Measurements from ENCODE around the gene ASF1A. TPM values are rescaled to one million over a fixed set of nuclear protein-coding genes. Genes with fewer than 3 reads are reported as not detected.
A peak's percentile ranks its signal among the peaks of the same experiment; 100 is the strongest.
"Not testable (repeated sequence)": the region's sequence is repeated elsewhere in the genome, so short reads cannot be mapped to it uniquely, and the experiment has no call there.

ASF1A gene
- polyA plus RNA-seq = 10 to 100 TPM; 23.8 to 29.2 (median 26.4) TPM

GRCh38 chr6:118893807-118894424, at the start of gene ASF1A:
TSS of gene ASF1A (plus strand) at chr6:118894152. CDS start at chr6:118894414, 262 bp downstream.
- Mint-ChIP-seq H3K27ac (peak within 1 kb of the TSS; percentile 95 to 98 (median 97)), H3K36me3 (peaks cover 2 to 6% (median 4%) of the 10 kb centered on the region in 3 donors), H3K4me3 (peak within 1 kb of the TSS; percentile 91 to 100 (median 98)), H3K4me1 (peaks cover 44 to 84% of the 10 kb centered on the region in 2 donors), H3K9me3 (no peaks in the 10 kb centered on the region), H3K27me3 (ENCODE audit: low read depth in 3 of 3) (peaks cover 12 to 17% (median 14%) of the 10 kb centered on the region in 3 donors)
- DNase-seq = peak; percentile 88 to 93 (median 91)

GRCh38 chr6:118844915-118845314, 49.0 kb upstream of the ASF1A start:
- peak overlapping the region in 1 of 6 donors; percentile 3 for H3K27ac Mint-ChIP-seq
- H3K36me3 Mint-ChIP-seq = peaks cover 3 to 17% (median 17%) of the 10 kb centered on the region in 3 donors
- peaks cover 0 to 2% (median 2%) of the 10 kb centered on the region in 3 donors for H3K27me3 Mint-ChIP-seq (ENCODE audit: low read depth in 3 of 3)
- no peak overlapping the region for H3K4me3 Mint-ChIP-seq
- peaks cover 6 to 25% of the 10 kb centered on the region in 2 donors for H3K4me1 Mint-ChIP-seq
- no peaks in the 10 kb centered on the region for H3K9me3 Mint-ChIP-seq
- DNase-seq = no peak

DNA sequence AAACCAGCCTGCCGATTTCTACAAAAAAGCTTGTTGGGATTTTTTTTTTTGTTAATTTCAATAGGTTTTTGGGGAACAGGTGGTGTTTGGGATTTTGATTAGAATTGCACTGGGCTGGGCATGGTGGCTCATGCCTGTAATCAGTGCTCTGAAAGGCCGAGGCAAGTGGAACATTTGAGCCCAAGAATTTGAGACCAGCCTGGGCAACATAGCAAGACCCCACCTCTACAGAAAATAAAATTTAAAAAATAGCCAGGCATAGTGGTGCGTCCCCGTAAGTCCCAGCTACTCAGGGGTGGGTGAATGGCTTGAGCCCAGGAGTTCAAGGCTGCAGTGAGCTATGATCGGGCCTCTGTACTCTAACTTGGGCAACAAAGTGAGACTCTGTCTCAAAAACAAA, 40.5 kb upstream of the ASF1A start:
- H3K4me3 Mint-ChIP-seq = no peak overlapping the region
- DNase-seq = no peak
- no peak overlapping the region for H3K27ac Mint-ChIP-seq
- H3K27me3 Mint-ChIP-seq (ENCODE audit: low read depth in 3 of 3) = no peaks in the 10 kb centered on the region
- H3K9me3 Mint-ChIP-seq = peaks cover 0 to 1% (median 0%) of the 10 kb centered on the region in 6 donors
- H3K4me1 Mint-ChIP-seq = peaks cover 0 to 19% of the 10 kb centered on the region in 2 donors
- peaks cover 0 to 12% (median 4%) of the 10 kb centered on the region in 3 donors for H3K36me3 Mint-ChIP-seq

DNA sequence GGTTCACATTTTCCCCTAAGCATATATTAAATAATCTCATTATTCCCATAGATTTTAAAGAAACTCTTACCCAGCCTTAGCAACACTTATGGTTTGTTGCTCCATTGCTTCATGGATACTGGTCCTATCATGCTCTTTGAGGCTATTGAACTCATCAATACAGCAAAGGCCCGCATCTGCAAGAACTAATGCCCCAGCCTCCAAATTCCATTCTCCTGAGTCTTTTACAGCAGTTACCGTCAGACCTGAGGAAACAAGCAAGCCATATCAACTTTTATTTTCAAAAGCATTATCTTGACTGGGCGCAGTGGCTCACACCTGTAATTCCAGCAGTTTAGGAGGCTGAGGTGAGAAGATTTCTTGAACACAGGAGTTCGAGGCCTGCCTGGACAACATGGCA, 37.7 kb upstream of the ASF1A start:
- H3K9me3 Mint-ChIP-seq = peaks cover 0 to 1% (median 0%) of the 10 kb centered on the region in 6 donors
- H3K4me1 Mint-ChIP-seq = peaks cover 27 to 48% of the 10 kb centered on the region in 2 donors
- no peaks in the 10 kb centered on the region for H3K27me3 Mint-ChIP-seq (ENCODE audit: low read depth in 3 of 3)
- no peak overlapping the region for H3K4me3 Mint-ChIP-seq
- no peak overlapping the region for H3K27ac Mint-ChIP-seq
- peaks cover 4 to 17% (median 4%) of the 10 kb centered on the region in 3 donors for H3K36me3 Mint-ChIP-seq
- no peak for DNase-seq

DNA sequence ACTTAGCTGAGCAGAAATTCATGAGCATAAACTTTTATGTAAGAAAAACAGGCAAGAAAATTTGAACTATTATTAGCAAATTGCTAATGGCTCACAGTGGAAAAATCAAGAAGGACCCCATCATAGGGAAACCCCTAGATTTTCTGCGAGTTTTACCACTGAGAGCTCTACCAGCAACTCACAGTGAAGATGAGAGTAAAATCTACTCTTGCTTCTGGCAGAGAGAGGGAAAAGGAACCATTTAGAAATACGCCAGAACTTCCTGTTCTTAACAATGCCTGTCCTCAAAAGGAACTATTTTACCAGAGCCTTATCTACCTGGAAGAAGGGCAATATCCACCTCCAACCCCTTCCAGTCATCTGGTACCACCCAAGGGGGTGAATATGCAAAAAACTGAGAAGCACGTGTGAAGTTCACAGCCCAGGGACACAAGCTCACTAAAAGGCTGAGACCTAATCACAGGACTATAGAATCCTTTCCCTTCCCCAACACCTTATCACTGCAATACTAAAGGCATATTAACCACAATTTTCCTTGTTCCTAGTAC, 34.4 kb upstream of the ASF1A start:
- H3K36me3 Mint-ChIP-seq = peaks cover 0 to 9% (median 4%) of the 10 kb centered on the region in 3 donors
- DNase-seq = no peak
- H3K4me3 Mint-ChIP-seq = peak overlapping the region in 2 of 5 donors; percentile 12 to 34
- no peaks in the 10 kb centered on the region for H3K27me3 Mint-ChIP-seq (ENCODE audit: low read depth in 3 of 3)
- peaks cover 0 to 1% (median 0%) of the 10 kb centered on the region in 6 donors for H3K9me3 Mint-ChIP-seq
- peaks cover 50 to 80% of the 10 kb centered on the region in 2 donors for H3K4me1 Mint-ChIP-seq
- H3K27ac Mint-ChIP-seq = peak overlapping the region in 4 of 6 donors; percentile 37 to 76 (median 56)

DNA sequence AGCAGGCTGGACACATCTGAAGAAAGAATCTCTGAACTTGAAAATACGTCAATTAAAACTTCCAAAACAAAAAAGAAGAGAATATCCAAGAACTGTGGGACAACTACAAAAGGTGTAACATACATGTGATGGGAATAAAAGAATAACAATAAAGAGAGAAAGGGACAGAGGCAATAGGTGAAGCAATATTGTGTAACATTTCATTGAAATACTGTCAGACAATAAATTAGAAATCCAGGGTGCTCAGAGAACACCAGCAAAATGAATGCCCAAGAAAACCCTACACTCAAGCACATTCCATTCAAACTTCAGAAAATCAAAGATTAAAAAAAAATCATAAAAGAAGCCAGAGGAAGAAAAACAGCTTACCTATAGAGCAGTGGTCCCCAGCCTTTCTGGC, 33.6 kb upstream of the ASF1A start:
- Mint-ChIP-seq H3K27me3 (ENCODE audit: low read depth in 3 of 3) (no peaks in the 10 kb centered on the region), H3K4me3 (peak overlapping the region in 1 of 5 donors; percentile 0), H3K36me3 (peaks cover 0 to 9% (median 4%) of the 10 kb centered on the region in 3 donors), H3K27ac (peak overlapping the region in 1 of 6 donors; percentile 81), H3K4me1 (peaks cover 57 to 88% of the 10 kb centered on the region in 2 donors), H3K9me3 (peaks cover 0 to 1% (median 0%) of the 10 kb centered on the region in 6 donors)
- no peak for DNase-seq

DNA sequence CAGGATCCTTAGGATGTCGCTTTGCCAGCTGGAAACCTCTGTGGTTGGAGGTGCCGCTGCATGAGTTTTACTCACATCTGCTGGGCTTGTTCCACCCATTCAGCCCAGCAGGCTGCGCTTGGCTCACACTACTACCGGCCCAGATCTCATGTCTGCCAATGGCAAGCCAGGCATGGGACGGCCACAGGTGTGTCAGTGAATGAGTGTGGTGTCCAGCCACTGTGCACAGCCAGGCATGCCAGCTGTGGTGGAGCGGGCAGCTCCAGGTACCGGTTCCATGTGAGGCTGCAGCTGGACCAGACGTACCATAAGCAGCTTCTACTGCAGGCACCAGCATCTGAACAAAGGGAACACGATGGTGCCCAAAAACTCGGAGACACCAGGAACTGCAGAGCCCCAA, 33.1 kb upstream of the ASF1A start:
- peaks cover 0 to 7% (median 4%) of the 10 kb centered on the region in 3 donors for H3K36me3 Mint-ChIP-seq
- peaks cover 62 to 93% of the 10 kb centered on the region in 2 donors for H3K4me1 Mint-ChIP-seq
- peak overlapping the region in 1 of 5 donors; percentile 0 for H3K4me3 Mint-ChIP-seq
- no peaks in the 10 kb centered on the region for H3K27me3 Mint-ChIP-seq (ENCODE audit: low read depth in 3 of 3)
- H3K27ac Mint-ChIP-seq = no peak overlapping the region
- H3K9me3 Mint-ChIP-seq = peaks cover 0 to 1% (median 0%) of the 10 kb centered on the region in 6 donors
- DNase-seq = no peak

DNA sequence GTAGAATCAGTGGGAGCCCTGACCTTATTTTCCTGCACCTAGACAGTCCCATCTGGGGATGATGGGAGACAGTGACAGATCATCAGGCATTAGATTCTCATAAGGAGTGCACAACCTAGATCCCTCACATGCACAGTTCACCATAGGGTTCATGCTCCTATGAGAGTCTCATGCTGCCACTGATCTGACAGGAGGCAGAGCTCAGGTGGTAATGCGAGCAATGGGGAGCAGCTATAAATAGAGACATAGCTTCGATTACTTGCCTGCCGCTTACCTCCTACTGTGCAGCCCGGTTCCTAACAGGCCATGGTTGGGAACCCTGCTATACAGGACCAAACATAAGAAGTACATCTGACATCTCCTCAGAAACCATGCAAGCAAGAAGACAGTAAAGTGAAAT, 31.5 kb upstream of the ASF1A start:
- H3K36me3 Mint-ChIP-seq = peaks cover 0 to 4% (median 4%) of the 10 kb centered on the region in 3 donors
- peaks cover 68 to 94% of the 10 kb centered on the region in 2 donors for H3K4me1 Mint-ChIP-seq
- no peaks in the 10 kb centered on the region for H3K27me3 Mint-ChIP-seq (ENCODE audit: low read depth in 3 of 3)
- H3K9me3 Mint-ChIP-seq = peaks cover 0 to 1% (median 0%) of the 10 kb centered on the region in 6 donors
- H3K4me3 Mint-ChIP-seq = peak overlapping the region in 1 of 5 donors; percentile 15
- no peak for DNase-seq
- peak overlapping the region in 1 of 6 donors; percentile 22 for H3K27ac Mint-ChIP-seq

- H3K4me3 Mint-ChIP-seq = peak overlapping the region; percentile 28 to 62 (median 52)
- H3K4me1 Mint-ChIP-seq = peaks cover 62 to 89% of the 10 kb centered on the region in 2 donors
These were observed 29.4 kb upstream of the ASF1A start for GRCh38 chr6:118864341-118865099.

DNA sequence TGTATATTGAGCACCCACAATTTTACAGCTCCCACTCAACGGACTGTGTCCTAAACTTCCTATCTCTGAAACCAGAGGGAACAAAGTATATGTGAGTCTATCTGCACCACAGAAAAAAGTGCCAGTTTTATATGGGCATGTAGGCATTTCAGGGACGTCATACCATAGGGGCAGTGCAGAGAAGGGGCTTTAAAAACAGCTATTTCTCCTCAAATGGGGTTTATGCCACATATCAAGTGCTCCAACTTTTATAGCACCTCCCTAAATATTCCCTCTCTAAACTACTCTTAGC, 28.9 kb upstream of the ASF1A start:
- H3K4me1 Mint-ChIP-seq = peaks cover 60 to 89% of the 10 kb centered on the region in 2 donors
- peak overlapping the region in 3 of 6 donors; percentile 61 to 68 (median 67) for H3K27ac Mint-ChIP-seq
- peaks cover 0 to 2% (median 0%) of the 10 kb centered on the region in 6 donors for H3K9me3 Mint-ChIP-seq
- peaks cover 0 to 4% (median 4%) of the 10 kb centered on the region in 3 donors for H3K36me3 Mint-ChIP-seq
- no peaks in the 10 kb centered on the region for H3K27me3 Mint-ChIP-seq (ENCODE audit: low read depth in 3 of 3)
- H3K4me3 Mint-ChIP-seq = peak overlapping the region in 3 of 5 donors; percentile 40 to 62 (median 52)
- no peak for DNase-seq

More at GRCh38 chr6:118864341-118865099, 29.4 kb upstream of the ASF1A start:
- no peak for DNase-seq
- peak overlapping the region; percentile 29 to 68 (median 65) for H3K27ac Mint-ChIP-seq
- H3K9me3 Mint-ChIP-seq = peaks cover 0 to 2% (median 0%) of the 10 kb centered on the region in 6 donors
- H3K36me3 Mint-ChIP-seq = peaks cover 0 to 4% (median 4%) of the 10 kb centered on the region in 3 donors
- no peaks in the 10 kb centered on the region for H3K27me3 Mint-ChIP-seq (ENCODE audit: low read depth in 3 of 3)

DNA sequence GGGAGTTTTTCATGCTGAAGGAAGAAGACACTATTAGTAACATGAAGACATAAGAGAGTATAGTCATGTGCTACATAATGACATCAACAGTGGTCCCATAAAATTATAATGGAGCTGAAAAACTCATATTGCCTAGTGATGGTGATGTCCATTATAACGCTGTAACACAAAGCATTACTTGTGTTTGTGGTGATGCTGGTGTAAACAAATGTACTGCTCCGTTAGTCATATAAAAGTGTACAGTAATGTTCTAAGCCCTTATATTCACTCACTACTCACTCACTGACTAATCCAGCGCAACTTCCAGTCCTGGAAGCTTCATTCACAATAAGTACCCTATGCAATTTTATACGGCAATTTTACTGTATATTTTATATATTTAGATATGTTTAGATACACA, 26.8 kb upstream of the ASF1A start:
- Mint-ChIP-seq H3K27ac (no peak overlapping the region), H3K9me3 (peaks cover 0 to 2% (median 0%) of the 10 kb centered on the region in 6 donors), H3K4me1 (peaks cover 53 to 84% of the 10 kb centered on the region in 2 donors), H3K27me3 (ENCODE audit: low read depth in 3 of 3) (no peaks in the 10 kb centered on the region), H3K4me3 (no peak overlapping the region), H3K36me3 (peaks cover 0 to 7% (median 0%) of the 10 kb centered on the region in 3 donors)
- DNase-seq = no peak

- not testable (repeated sequence) for H3K4me3 Mint-ChIP-seq; H3K27ac Mint-ChIP-seq; DNase-seq; H3K36me3 Mint-ChIP-seq; H3K9me3 Mint-ChIP-seq; H3K27me3 Mint-ChIP-seq (ENCODE audit: low read depth in 3 of 3)
- H3K4me1 Mint-ChIP-seq = peaks cover 52 to 80% of the 10 kb centered on the region in 2 donors
These were observed 25.1 kb upstream of the ASF1A start for GRCh38 chr6:118868901-118869300.

- H3K4me1 Mint-ChIP-seq = peaks cover 48 to 78% of the 10 kb centered on the region in 2 donors
- no peak overlapping the region for H3K27ac Mint-ChIP-seq
- peaks cover 0 to 2% (median 0%) of the 10 kb centered on the region in 6 donors for H3K9me3 Mint-ChIP-seq
These were observed 24.6 kb upstream of the ASF1A start for GRCh38 chr6:118869350-118869749.

More at GRCh38 chr6:118869350-118869749, 24.6 kb upstream of the ASF1A start:
- no peak overlapping the region for H3K4me3 Mint-ChIP-seq
- no peaks in the 10 kb centered on the region for H3K27me3 Mint-ChIP-seq (ENCODE audit: low read depth in 3 of 3)
- no peak for DNase-seq
- H3K36me3 Mint-ChIP-seq = peaks cover 0 to 7% (median 0%) of the 10 kb centered on the region in 3 donors
